HG03457 (cell line): ENCODE data around the gene MFAP3.
"Not testable (repeated sequence)": the region's sequence is repeated elsewhere in the genome, so short reads cannot be mapped to it uniquely, and the experiment has no call there.

Source experiments
- ATAC-seq: cut with Tn5 transposase; IDR thresholded peaks from one replicate; pipeline ENCODE4 v1.9.1; 2021; ENCODE audit warnings: moderate number of reproducible peaks; ENCODE audit not compliant: unreplicated experiment

MFAP3 gene

GRCh38 chr5:154049636-154050035, 10.9 kb downstream of the MFAP3 start:
- no peak for ATAC-seq

- no peak for ATAC-seq
Measured at GRCh38 chr5:154053468-154053867, 14.7 kb downstream of the MFAP3 start.

GRCh38 chr5:154055201-154055600, 16.4 kb downstream of the MFAP3 start:
- no peak for ATAC-seq

GRCh38 chr5:154058055-154059038, 19.6 kb downstream of the MFAP3 start:
- ATAC-seq: no peak

- no peak for ATAC-seq
Measured at GRCh38 chr5:154059039-154059430, 20.3 kb downstream of the MFAP3 start.

GRCh38 chr5:154059583-154059982, 20.8 kb downstream of the MFAP3 start:
- no peak for ATAC-seq

GRCh38 chr5:154060606-154061005, 21.8 kb downstream of the MFAP3 start:
- no peak for ATAC-seq

GRCh38 chr5:154063372-154063771, 24.6 kb downstream of the MFAP3 start:
- no peak for ATAC-seq

GRCh38 chr5:154065971-154066370, 27.2 kb downstream of the MFAP3 start:
- ATAC-seq: no peak

- ATAC-seq: not testable (repeated sequence)
Measured at GRCh38 chr5:154069854-154070253, 31.1 kb downstream of the MFAP3 start.

GRCh38 chr5:154071799-154072413, 33.1 kb downstream of the MFAP3 start:
- no peak for ATAC-seq

GRCh38 chr5:154072414-154073171, 33.8 kb downstream of the MFAP3 start:
- ATAC-seq: peak; percentile 96

- no peak for ATAC-seq
Measured at GRCh38 chr5:154076240-154076922, 37.6 kb downstream of the MFAP3 start.

- no peak for ATAC-seq
Measured at GRCh38 chr5:154077696-154078095, 38.9 kb downstream of the MFAP3 start.

- ATAC-seq: no peak
Measured at GRCh38 chr5:154078272-154078671, 39.5 kb downstream of the MFAP3 start.

- ATAC-seq: no peak
Measured at GRCh38 chr5:154081246-154081645, 42.5 kb downstream of the MFAP3 start.

GRCh38 chr5:154084062-154084639, 45.4 kb downstream of the MFAP3 start:
- ATAC-seq: no peak

- no peak for ATAC-seq
Measured at GRCh38 chr5:154086146-154086545, 47.4 kb downstream of the MFAP3 start.

- no peak for ATAC-seq
Measured at GRCh38 chr5:154086641-154087040, 47.9 kb downstream of the MFAP3 start.

- ATAC-seq: no peak
Measured at GRCh38 chr5:154087260-154087659, 48.5 kb downstream of the MFAP3 start.
